Measurements from ENCODE around the gene ERG.

The ERG gene

DNA sequence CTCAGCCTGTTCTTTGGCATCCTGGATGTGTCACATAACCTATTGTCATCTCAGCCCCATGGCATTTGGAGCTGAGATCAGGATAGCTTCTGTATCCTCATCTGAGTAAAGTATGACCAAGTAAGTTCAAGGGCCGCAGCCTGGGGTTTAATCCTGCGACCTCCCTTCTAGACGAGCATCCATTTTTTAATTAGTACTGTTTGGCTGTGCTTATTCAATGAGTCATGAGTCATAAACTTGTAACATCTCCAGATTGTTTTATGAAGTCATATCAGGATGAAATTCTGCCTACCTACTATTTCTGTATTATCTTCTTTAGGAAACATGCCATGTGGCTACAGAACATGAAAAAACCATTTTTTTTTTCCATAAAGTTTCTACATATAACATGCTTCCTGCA, 119.1 kb downstream of the ERG start:
- Histone ChIP-seq H3K4me3 (ENCODE audit: low read length, poor library complexity, severe bottlenecking) (no peak overlapping the region), H3K79me2 (ENCODE audit: insufficient read depth, low read length) (peaks cover 11% of the 10 kb centered on the region; the same call in 1 of the 2 replicates), H3K27me3 (ENCODE audit: insufficient read depth, low read length, poor library complexity, severe bottlenecking) (no peaks in the 10 kb centered on the region), H2AFZ (ENCODE audit: low read length) (no peak overlapping the region), H3K4me1 (ENCODE audit: insufficient read depth, low read length, poor library complexity, severe bottlenecking) (peaks cover 62% of the 10 kb centered on the region), H3K36me3 (ENCODE audit: insufficient read depth, low read length) (peaks cover 35% of the 10 kb centered on the region; the same call in 1 of the 2 replicates), H3K9me2 (replicated peaks; ENCODE audit: low read depth, low read length) (no peaks in the 10 kb centered on the region), H3F3A (ENCODE audit: low read depth) (peaks cover 3% of the 10 kb centered on the region; the same call in 1 of the 2 replicates), H3K4me2 (ENCODE audit: low read depth, low read length, poor library complexity, severe bottlenecking) (no peak overlapping the region), H4K20me1 (ENCODE audit: insufficient read depth, low read length, poor library complexity, severe bottlenecking) (no peaks in the 10 kb centered on the region), H3K9ac (ENCODE audit: low read depth, low read length, poor library complexity, severe bottlenecking) (peak overlapping the region; percentile 68), H3K9me3 (ENCODE audit: insufficient read depth, low read depth, low read length) (peaks cover 4% of the 10 kb centered on the region; the same call in 1 of the 2 replicates)
- no peak for TF ChIP-seq EZH2phosphoT487 (IDR thresholded peaks at IDR 0.05; ENCODE audit: borderline replicate concordance)
- TF ChIP-seq, protein P1, sequence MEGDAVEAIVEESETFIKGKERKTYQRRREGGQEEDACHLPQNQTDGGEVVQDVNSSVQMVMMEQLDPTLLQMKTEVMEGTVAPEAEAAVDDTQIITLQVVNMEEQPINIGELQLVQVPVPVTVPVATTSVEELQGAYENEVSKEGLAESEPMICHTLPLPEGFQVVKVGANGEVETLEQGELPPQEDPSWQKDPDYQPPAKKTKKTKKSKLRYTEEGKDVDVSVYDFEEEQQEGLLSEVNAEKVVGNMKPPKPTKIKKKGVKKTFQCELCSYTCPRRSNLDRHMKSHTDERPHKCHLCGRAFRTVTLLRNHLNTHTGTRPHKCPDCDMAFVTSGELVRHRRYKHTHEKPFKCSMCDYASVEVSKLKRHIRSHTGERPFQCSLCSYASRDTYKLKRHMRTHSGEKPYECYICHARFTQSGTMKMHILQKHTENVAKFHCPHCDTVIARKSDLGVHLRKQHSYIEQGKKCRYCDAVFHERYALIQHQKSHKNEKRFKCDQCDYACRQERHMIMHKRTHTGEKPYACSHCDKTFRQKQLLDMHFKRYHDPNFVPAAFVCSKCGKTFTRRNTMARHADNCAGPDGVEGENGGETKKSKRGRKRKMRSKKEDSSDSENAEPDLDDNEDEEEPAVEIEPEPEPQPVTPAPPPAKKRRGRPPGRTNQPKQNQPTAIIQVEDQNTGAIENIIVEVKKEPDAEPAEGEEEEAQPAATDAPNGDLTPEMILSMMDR (conservative IDR thresholded peaks at IDR 0.05; ENCODE audit: low read length): no peak

DNA sequence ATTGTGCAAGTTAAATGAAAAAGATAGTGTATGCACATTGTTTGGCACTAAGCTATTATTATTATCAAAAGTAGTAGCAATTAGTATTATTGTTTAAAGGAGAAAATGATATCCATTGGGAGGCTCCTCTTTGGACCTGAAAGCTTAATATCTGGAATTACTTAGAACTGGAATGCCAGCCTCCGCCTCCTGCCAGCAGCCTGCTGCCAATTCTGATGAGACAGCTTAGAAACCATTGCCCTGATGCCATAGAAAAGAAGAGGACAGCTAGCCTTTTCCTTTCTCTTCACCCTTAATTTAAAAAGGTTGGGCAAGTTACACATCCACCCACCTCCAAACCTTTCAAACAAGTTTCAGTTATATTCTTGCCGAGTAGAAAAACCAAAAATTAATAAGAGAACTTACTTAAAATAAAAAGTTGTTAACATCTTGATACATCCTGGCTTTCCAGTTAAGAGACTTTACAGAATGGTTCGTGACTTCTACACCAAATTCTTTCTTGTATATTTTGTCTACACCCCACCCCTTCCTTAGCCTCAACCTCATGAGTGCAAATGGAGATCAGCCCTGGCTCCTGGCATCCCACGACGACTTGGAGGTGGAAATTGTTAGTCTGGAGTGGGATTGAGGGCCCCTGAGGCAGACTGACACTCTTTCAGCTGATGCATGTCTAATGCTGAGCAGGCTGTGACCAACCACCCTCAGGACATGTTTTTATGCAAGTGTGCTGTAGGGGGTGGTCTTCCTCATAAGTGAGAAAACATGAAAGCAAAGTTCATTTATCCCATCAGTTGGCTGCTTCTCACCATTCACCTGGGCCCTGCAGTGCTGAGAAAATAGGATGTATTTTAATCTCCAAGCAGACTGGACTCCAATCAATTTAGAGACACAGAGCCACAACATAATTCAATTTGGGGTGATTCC, 120.8 kb downstream of the ERG start:
- no peaks in the 10 kb centered on the region for H4K20me1 ChIP-seq (ENCODE audit: insufficient read depth, low read length, poor library complexity, severe bottlenecking)
- H3K9me2 ChIP-seq (replicated peaks; ENCODE audit: low read depth, low read length): no peaks in the 10 kb centered on the region
- H3K4me1 ChIP-seq (ENCODE audit: insufficient read depth, low read length, poor library complexity, severe bottlenecking): peaks cover 62% of the 10 kb centered on the region

DNA sequence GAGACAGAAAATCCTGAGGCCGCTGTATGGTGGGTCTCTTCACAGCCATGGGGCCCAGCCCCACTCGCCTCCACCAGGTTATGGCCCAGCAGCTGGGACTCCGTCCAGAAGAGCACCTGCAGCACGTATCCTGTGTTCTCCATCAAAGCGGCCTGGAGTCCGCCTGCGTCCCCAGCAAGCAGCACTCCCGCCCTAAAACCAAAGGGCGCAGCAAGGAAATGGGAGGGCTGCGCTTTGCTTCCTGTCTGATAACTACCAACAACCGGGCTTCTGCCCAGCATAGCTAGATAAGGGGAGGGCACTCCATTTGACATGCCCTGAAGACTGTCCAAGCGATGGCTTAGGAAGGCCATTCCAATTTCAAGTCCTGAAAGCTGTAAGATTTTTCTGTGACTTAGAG, 121.6 kb downstream of the ERG start:
- peaks cover 11% of the 10 kb centered on the region for H3K36me3 ChIP-seq (ENCODE audit: insufficient read depth, low read length)
- H3F3A ChIP-seq (ENCODE audit: low read depth): peaks cover 3% of the 10 kb centered on the region; the same call in 1 of the 2 replicates
- peak overlapping the region; percentile 48 for H3K4me3 ChIP-seq (ENCODE audit: low read length, poor library complexity, severe bottlenecking)
- H3K4me1 ChIP-seq (ENCODE audit: insufficient read depth, low read length, poor library complexity, severe bottlenecking): peaks cover 62% of the 10 kb centered on the region
- H4K20me1 ChIP-seq (ENCODE audit: insufficient read depth, low read length, poor library complexity, severe bottlenecking): no peaks in the 10 kb centered on the region
- no peak for TF ChIP-seq EZH2phosphoT487 (IDR thresholded peaks at IDR 0.05; ENCODE audit: borderline replicate concordance)
- TF ChIP-seq, protein P1 (conservative IDR thresholded peaks at IDR 0.05; ENCODE audit: low read length): no peak
- peak overlapping the region; percentile 65 for H3K4me2 ChIP-seq (ENCODE audit: low read depth, low read length, poor library complexity, severe bottlenecking)
- peaks cover 15% of the 10 kb centered on the region for H3K9me3 ChIP-seq (ENCODE audit: insufficient read depth, low read depth, low read length)
- no peaks in the 10 kb centered on the region for H3K27me3 ChIP-seq (ENCODE audit: insufficient read depth, low read length, poor library complexity, severe bottlenecking)
- peaks cover 5% of the 10 kb centered on the region; the same call in 1 of the 2 replicates for H3K79me2 ChIP-seq (ENCODE audit: insufficient read depth, low read length)
- H2AFZ ChIP-seq (ENCODE audit: low read length): no peak overlapping the region
- H3K9ac ChIP-seq (ENCODE audit: low read depth, low read length, poor library complexity, severe bottlenecking): peak overlapping the region; percentile 68
- no peaks in the 10 kb centered on the region for H3K9me2 ChIP-seq (replicated peaks; ENCODE audit: low read depth, low read length)

More for the DNA sequence above, 120.8 kb downstream of the ERG start:
- Histone ChIP-seq H3K9ac (ENCODE audit: low read depth, low read length, poor library complexity, severe bottlenecking) (peak overlapping the region; percentile 68), H3K36me3 (ENCODE audit: insufficient read depth, low read length) (peaks cover 18% of the 10 kb centered on the region; the same call in 1 of the 2 replicates), H3F3A (ENCODE audit: low read depth) (peaks cover 3% of the 10 kb centered on the region; the same call in 1 of the 2 replicates), H3K79me2 (ENCODE audit: insufficient read depth, low read length) (peaks cover 5% of the 10 kb centered on the region; the same call in 1 of the 2 replicates), H3K4me3 (ENCODE audit: low read length, poor library complexity, severe bottlenecking) (peak overlapping the region; percentile 48), H3K4me2 (ENCODE audit: low read depth, low read length, poor library complexity, severe bottlenecking) (peak overlapping the region; percentile 65), H2AFZ (ENCODE audit: low read length) (no peak overlapping the region), H3K9me3 (ENCODE audit: insufficient read depth, low read depth, low read length) (peaks cover 12% of the 10 kb centered on the region; the same call in 1 of the 2 replicates), H3K27me3 (ENCODE audit: insufficient read depth, low read length, poor library complexity, severe bottlenecking) (no peaks in the 10 kb centered on the region)
- TF ChIP-seq, protein P1 (conservative IDR thresholded peaks at IDR 0.05; ENCODE audit: low read length): peak; percentile 64
- no peak for TF ChIP-seq EZH2phosphoT487 (IDR thresholded peaks at IDR 0.05; ENCODE audit: borderline replicate concordance)
